Frontal cortex (tissue), 4 donors: ENCODE data around the gene DRD4. TPM values are rescaled to one million over a fixed set of nuclear protein-coding genes. Genes with fewer than 3 reads are reported as not detected.
"Not testable (repeated sequence)": the region's sequence is repeated elsewhere in the genome, so short reads cannot be mapped to it uniquely, and the experiment has no call there.

Experiments used
- DNase-seq, 2 donors: peaks; one replicate each; pipeline ENCODE4 v3.0.0; 2012; ENCODE audit warnings: low spot score in 2 of 2
- FAIRE-seq: peaks from 2 replicates; lab custom pipeline; 2012; peaks lifted over from hg19 to GRCh38; lab: Jason Lieb, UNC
- total RNA-seq: library from RNA; depleted of rRNA; stranded (reverse); fragments of >200 nt; gene quantifications from one replicate; pipeline ENCODE4 v1.2.3, GENCODE V29; 2014
- donor health status: control.
- donor health status: control.
- donor health status: control.

Gene DRD4
- total RNA-seq, 1 donor from 2014 or later: not detected

DNA sequence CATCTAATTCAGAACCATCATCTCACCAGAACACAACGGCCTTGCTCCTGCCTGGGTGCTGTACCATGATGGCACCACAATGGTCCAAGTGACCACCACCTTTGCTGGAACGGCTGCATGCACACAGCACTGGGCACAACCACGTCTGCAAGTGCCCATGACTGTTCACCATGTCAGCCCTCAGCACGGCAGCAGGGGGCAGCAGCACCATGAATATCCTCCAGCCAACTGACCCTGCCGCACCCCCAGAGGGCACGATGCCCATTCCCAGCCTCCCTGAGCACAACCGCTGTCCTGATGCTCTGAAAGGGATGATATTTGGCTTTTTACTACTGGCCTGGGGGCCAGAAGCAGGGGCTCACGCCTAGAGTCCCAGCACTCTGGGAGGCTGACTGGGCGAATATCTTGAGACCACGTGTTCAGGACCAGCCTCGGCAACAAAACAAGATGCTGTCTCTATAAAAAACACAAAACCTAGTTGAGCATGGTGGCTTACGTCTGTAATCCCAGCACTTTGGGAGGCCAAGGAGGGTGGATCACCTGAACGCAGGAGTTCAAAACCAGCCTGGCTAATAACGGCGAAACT lies 25.7 kb downstream of the DRD4 start:
- peak; percentile 79 to 86 for DNase-seq
- FAIRE-seq: no peak

DNA sequence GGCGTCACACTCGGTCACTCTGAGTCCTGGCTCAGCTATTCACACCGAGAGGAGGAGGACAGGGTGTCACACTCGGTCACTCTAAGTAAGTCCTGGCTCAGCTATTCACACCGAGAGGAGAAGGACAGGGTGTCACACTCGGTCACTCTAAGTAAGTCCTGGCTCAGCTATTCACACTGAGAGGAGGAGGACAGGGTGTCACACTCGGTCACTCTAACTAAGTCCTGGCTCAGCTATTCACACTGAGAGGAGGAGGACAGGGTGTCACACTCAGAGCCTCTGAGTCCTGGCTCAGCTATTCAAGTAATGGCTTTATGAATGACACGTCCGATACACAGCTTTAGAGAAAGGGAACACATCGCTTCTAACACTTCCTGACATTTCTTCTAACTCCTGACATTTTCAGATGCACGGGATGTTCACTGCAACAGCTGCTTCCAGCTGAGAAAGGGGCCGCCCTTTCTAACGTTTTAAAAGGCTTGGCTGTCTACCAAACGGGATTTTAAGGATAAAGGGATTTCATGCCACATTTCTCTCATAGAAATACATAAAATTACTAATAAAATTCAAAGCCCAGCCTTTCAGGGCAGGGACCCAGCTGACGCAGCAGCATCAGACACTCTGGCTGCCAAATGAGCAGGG lies 28.1 kb downstream of the DRD4 start:
- FAIRE-seq (no peak), DNase-seq (no peak)

DNA sequence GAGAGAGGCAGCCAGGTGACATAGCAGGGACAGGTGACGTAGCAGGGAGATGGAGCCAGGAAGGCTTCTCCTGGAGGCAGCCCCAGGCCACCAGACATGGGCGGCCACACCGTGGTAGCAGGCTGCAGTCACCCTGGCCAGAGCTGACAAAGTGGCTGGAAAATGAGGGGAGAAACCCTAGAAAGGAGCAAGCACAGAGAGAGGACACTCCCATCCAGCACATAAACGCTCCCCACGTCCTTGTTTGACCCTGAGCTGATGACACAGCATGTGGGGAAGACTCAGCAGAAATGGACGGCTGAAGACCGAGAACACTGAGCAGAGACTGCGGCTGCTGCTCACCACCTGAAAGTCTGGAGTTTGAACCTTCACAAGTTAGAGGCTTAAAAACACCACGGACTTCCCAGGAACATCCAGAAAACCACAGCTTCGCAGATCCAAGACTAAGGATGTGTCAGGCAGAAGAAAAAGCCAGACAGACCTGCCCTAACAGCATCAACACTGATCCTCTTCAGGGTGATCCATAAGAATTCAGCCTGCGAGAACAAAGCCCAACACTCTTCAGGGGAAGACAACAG lies 28.7 kb downstream of the DRD4 start:
- DNase-seq (no peak), FAIRE-seq (no peak)

DNA sequence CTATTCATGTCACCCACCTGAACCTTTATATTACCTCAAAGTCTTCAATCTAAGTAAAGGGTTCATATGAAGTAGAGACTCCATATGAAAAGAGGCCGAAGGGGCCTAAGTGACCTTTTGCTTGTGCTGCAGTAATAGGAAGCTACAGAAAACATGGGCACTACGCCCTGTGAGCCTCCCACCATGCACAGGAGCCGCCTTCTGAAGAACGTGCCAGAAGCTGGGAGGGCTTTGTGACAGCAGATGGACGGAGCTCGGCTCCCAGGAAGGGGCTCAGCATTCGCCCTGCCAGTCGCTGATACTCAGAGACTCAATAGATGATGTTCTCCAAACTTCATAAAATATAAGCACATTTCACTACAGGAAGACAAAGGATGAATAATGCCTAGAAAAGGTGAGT lies 36.8 kb downstream of the DRD4 start:
- FAIRE-seq: no peak
- DNase-seq: no peak

DNA sequence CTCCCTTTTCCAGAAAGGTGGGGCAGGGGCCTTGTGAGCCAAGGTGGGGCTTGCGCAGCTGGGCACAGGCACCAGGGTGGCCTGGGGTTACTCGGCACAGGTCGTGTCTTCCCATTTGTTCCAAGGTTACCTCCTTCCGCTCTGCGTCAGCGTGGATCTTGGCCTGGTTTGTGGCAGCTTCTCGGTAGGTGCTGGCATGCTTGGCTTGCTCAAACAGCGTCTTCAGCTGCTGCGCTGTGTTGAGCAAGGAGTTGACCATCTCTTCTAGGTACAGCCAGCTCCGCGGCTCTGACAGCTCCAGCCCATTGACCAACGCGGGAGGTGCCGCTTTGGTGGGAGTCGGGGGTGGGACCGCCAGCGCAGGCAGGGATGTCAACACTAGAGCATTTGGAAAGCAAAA lies 37.3 kb downstream of the DRD4 start:
- DNase-seq (no peak), FAIRE-seq (no peak)

DNA sequence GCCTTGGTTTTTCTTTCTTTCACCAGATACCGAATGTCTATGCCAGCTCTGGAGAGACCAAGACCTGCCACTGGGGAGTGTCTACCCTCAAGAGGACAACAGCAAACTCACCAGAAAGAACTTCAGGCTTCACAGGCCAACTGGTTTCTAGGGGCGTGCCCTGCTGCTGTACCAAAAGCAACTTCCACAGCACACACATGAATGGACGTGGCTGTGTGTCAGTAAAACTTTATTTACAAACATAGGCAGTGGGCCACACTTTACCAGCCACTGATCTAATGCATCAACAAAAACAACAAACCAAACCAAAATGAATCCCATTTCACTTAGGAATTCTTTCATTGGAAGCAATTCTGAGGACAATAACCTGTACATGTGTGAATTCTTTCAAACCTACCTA lies 41.2 kb downstream of the DRD4 start:
- FAIRE-seq: no peak
- DNase-seq: no peak

DNA sequence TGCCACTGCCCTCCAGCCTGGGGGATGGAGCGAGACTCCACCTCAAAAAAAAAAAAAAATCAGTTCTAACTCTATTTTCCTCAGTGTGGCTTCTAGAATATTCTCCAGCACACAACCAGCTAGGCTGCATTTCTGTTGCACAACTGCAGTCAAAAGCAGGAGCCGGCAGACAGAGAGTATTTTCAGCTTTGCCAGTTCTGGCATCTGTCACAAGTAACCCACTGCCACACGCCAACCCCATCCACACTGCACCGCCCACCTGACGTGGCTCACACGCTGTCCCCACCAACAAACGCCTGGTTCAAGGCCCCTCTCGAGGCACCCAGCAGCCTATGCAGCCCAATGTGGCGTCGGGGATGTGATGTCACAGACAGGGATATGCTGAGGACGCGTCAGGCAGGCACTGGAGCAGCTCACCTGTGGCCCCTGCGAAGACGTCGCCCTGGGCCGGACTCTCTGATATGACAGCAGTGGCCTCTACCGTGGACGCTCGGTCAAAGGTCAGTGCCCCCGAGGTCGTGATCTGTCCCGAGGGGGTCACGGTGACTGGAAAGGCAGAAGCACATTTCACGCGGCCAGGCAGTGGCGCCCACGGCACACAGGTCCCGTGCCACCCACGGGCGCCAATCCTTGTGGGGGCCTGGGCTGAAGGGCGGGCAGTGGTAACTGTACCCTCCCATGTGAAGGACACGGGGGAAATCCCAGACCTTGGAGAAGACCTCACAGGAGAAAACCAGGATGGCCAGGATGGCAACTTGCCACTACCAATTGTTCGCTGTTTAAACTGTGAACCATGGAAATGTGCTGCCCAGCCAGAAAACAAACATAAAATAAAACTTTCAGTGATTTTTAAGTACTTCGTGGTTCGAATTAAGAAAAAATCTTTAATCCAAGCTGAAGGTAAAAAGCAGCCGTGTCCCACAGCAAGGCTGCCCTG lies 42.5 kb downstream of the DRD4 start:
- no peak for FAIRE-seq
- DNase-seq: no peak

DNA sequence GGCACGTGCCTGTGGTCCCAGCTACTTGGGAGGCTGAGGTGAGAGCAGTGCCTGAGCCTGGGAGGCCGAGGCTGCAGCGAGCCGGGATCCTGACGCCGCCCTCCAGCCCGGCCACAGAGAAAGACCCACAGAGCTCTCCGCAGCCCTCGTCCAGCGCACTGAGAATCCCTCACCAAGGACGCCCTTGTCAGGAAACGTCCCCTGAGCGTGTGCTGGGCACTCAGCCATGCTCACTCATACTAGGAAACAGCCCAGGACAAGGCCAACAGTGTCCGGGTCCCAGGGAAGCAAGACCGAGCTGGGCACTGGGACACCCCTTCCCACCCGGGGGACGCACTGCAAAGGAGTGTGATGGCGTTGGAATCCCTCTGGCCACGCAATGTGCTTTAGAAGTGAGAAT lies 43.4 kb downstream of the DRD4 start:
- no peak for DNase-seq
- no peak for FAIRE-seq

DNA sequence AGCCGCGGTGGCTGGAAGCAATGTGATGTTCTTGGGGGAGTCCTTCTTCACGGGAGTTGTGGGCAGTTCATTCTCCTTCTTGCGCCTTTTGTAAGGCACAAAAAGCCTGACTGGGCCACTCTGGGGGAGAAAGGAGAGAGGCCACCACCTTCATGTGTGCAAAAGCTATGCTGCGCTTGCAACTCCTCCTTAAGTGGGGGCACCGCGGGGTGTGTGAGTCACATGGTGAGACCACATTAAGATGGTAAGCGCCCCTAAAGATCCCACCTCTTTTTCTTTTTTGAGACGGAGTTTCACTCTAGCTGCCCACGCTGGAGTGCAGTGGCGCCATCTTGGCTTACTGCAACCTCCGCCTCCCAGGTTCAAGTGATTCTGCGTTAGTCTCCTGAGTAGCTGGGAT lies 43.9 kb downstream of the DRD4 start:
- FAIRE-seq: no peak

DNA sequence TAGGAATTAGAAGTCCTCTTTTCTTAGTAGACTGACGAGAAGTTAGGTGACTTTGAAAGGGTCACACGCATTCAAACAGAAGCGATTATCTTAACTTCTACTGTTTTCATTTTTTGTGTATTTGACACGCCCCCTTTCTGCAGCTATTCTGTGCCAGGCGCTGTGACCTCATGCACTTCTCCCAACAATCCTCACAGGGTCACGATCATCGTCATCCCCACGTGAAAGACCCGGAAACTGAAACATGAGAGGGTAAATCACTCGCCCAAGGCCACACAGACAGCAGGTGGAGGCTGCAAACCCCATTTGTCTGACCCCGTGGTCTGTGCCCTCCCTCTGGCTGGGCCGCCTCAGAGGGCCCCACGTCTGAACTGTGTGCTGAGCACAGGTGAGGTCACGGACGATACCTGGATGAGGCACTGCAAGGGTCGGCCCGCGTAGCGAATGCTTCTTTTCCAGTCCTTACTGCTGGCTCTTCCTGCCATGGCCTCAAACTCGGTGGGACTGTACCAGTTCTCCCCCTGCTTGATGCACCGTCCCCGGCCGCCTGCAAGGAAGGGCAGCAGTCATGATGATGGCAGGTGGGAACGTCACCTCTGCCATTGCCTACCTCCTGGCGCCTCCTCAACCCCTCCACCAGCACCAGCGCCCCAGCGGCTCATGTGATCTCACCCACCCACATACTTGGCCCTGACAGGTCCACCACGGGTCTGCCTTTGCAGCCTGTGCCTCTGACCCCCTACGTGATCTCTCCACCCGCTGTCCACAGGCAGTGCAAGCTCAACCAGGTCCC lies 49.6 kb downstream of the DRD4 start:
- FAIRE-seq: no peak

More for the DNA sequence above, 43.9 kb downstream of the DRD4 start:
- DNase-seq: no peak

DNA sequence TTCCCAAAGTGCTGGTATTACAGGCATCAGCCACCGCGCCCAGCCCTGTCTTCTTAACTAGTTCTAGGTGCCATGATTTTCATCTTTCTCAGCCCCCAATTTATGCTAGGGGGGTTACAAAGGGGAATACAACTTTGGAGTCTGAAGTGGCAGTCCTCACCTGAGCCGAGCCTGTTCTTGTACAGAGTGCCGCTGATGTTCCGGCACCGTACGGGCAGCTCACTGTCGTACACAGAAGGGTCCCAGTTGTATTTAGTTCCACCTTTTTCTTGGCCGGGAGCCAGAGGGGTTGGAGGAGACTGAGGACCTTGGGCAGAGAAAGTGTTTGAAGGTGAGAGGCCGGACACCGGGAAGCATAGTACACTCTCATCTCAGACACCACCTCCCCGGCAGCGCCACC lies 50.7 kb downstream of the DRD4 start:
- FAIRE-seq: no peak

More for the DNA sequence above, 49.6 kb downstream of the DRD4 start:
- no peak for DNase-seq

DNA sequence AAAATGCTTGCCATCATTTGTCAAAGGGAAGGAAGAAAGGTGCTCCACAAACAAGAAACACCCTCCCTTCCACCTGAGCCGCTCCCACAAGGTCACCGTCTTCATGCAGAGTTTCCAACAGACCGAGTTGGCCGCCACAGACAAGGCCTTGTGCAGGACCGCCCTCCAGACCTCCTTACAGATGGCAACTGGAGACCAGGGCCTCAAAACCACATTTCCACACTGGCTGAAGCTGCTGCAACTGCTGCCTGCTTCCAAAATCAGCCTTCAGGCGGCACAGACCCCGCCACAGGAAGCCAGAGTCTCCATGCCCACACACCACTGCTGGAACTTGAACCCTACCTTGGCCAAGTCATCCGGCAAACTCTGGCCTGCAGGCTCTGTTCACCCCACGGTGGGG lies 51.6 kb downstream of the DRD4 start:
- no peak for FAIRE-seq
- DNase-seq: no peak

More for the DNA sequence above, 50.7 kb downstream of the DRD4 start:
- DNase-seq: no peak

DNA sequence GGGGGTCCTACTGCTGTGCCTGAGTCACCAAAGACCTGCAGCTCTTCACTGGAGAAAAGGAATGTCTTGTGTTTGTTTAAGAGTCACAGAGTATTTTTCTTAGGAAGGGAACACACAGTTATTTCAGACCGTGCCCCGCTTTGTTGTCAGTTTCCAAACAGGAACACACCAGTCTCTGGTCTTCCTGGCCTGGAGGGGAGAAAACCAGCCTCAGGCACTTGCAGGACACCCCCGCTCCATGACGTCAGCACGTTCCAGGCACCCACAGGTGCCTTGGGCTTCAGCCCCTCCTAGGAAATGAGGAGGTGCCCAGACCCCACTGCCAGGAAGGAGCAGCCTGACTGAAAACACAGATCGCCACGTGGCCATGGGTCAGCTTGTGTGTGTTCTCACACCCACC lies 52.6 kb downstream of the DRD4 start:
- DNase-seq (no peak), FAIRE-seq (no peak)

DNA sequence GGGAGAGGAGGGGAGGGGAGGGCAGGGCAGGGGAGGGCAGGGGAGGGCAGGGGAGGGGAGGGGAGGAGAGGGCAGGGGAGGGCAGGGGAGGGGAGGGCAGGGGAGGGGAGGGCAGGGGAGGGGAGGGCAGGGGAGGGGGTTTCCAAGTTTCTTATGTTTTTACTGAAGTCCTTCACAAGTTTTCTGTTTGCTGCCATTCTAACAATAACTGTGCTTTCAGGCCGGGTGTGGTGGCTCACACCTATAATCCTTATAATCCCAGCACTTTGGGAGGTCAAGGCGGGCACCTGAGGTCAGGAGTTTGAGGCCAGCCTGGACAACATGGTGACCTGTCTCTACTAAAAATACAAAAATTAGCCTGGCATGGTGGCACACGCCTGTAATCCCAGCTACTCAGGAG lies 53.2 kb downstream of the DRD4 start:
- FAIRE-seq, DNase-seq: not testable (repeated sequence)

Other genes with a start within 250 kb of the DRD4 start
- not detected for gene PKP3, start 243.1 kb upstream of the DRD4 start, total RNA-seq
- 7.3 TPM for gene SIGIRR, start 222.3 kb upstream of the DRD4 start, total RNA-seq
- gene ANO9, start 195.3 kb upstream of the DRD4 start, total RNA-seq: not detected
- gene PTDSS2, start 187.0 kb upstream of the DRD4 start, total RNA-seq: 21.6 TPM
- 38.7 TPM for gene RNH1, start 130.0 kb upstream of the DRD4 start, total RNA-seq
- 43.6 TPM for gene HRAS, start 101.7 kb upstream of the DRD4 start, total RNA-seq
- 1.2 TPM for gene LRRC56, start 99.7 kb upstream of the DRD4 start, total RNA-seq
- not detected for gene LMNTD2, start 76.5 kb upstream of the DRD4 start, total RNA-seq
- gene RASSF7, start 76.3 kb upstream of the DRD4 start, total RNA-seq: 2.0 TPM
- gene PHRF1, start 60.8 kb upstream of the DRD4 start, total RNA-seq: 30.6 TPM
- gene IRF7, start 21.3 kb upstream of the DRD4 start, total RNA-seq: 0.82 TPM
- gene CDHR5, start 12.3 kb upstream of the DRD4 start, total RNA-seq: not detected
- gene SCT, start 10.1 kb upstream of the DRD4 start, total RNA-seq: not detected
- gene DEAF1, start 58.0 kb downstream of the DRD4 start, total RNA-seq: 60.3 TPM
- gene TMEM80, start 58.5 kb downstream of the DRD4 start, total RNA-seq: 11.8 TPM
- 0.41 TPM for gene EPS8L2, start 69.0 kb downstream of the DRD4 start, total RNA-seq
- gene TALDO1, start 110.2 kb downstream of the DRD4 start, total RNA-seq: 77.9 TPM
- gene GATD1, start 140.2 kb downstream of the DRD4 start, total RNA-seq: 21.2 TPM
- 7.3 TPM for gene CEND1, start 152.8 kb downstream of the DRD4 start, total RNA-seq
- 14.7 TPM for gene SLC25A22, start 161.0 kb downstream of the DRD4 start, total RNA-seq
- gene PIDD1, start 168.0 kb downstream of the DRD4 start, total RNA-seq: 5.7 TPM
- gene RPLP2, start 172.7 kb downstream of the DRD4 start, total RNA-seq: 210 TPM
- 5.3 TPM for gene PNPLA2, start 181.6 kb downstream of the DRD4 start, total RNA-seq
- 0.82 TPM for gene CRACR2B, start 190.7 kb downstream of the DRD4 start, total RNA-seq
- gene CD151, start 195.7 kb downstream of the DRD4 start, total RNA-seq: 34.6 TPM
- 17.5 TPM for gene POLR2L, start 205.3 kb downstream of the DRD4 start, total RNA-seq
- 14.3 TPM for gene TSPAN4, start 205.6 kb downstream of the DRD4 start, total RNA-seq